Measurements from ENCODE around the gene ASH1L.
"Not testable (repeated sequence)": the region's sequence is repeated elsewhere in the genome, so short reads cannot be mapped to it uniquely, and the experiment has no call there.

The ASH1L gene

GRCh38 chr1:155518484-155518883 lies 44.1 kb downstream of the ASH1L start:
- POLR2A ChIA-PET, result no interaction called here
- TF ChIP-seq TARDBP (IDR thresholded peaks at IDR 0.05) (no peak), FOXM1 (IDR thresholded peaks at IDR 0.05; ENCODE audit: borderline replicate concordance) (no peak), ARNT (IDR thresholded peaks at IDR 0.05) (no peak), PKNOX1 (IDR thresholded peaks at IDR 0.05) (no peak), ELF4 (IDR thresholded peaks at IDR 0.05) (no peak), NFRKB (IDR thresholded peaks at IDR 0.05) (no peak), FOXK2 (IDR thresholded peaks at IDR 0.05) (no peak), FOXA1 (IDR thresholded peaks at IDR 0.05) (no peak), SP1 (IDR thresholded peaks at IDR 0.05) (no peak), BHLHE40 (IDR thresholded peaks at IDR 0.05; ENCODE audit: borderline replicate concordance) (no peak), LEF1 (IDR thresholded peaks at IDR 0.05; ENCODE audit: borderline replicate concordance) (no peak), L3MBTL2 (conservative IDR thresholded peaks at IDR 0.05) (no peak), SUZ12 (IDR thresholded peaks at IDR 0.05) (no peak), HDGF (IDR thresholded peaks at IDR 0.05; ENCODE audit: borderline replicate concordance) (no peak)
- DNase-seq (ENCODE audit: extremely low spot score), result no peak
- CTCF ChIA-PET, result no interaction called here

GRCh38 chr1:155514582-155515187 lies 47.9 kb downstream of the ASH1L start:
- ChIA-PET CTCF (no interaction called here), POLR2A (no interaction called here)
- TF ChIP-seq TARDBP (IDR thresholded peaks at IDR 0.05) (no peak), CTBP1 (IDR thresholded peaks at IDR 0.05; ENCODE audit: borderline replicate concordance) (no peak), L3MBTL2 (conservative IDR thresholded peaks at IDR 0.05) (no peak), ZNF384 (IDR thresholded peaks at IDR 0.05) (no peak), FOXM1 (IDR thresholded peaks at IDR 0.05; ENCODE audit: borderline replicate concordance) (no peak), FOXK2 (IDR thresholded peaks at IDR 0.05) (no peak), FOXA1 (IDR thresholded peaks at IDR 0.05) (no peak), PKNOX1 (IDR thresholded peaks at IDR 0.05) (no peak), HDGF (IDR thresholded peaks at IDR 0.05; ENCODE audit: borderline replicate concordance) (no peak), LEF1 (IDR thresholded peaks at IDR 0.05; ENCODE audit: borderline replicate concordance) (no peak), NFRKB (IDR thresholded peaks at IDR 0.05) (no peak), BHLHE40 (IDR thresholded peaks at IDR 0.05; ENCODE audit: borderline replicate concordance) (no peak)
- no peak for DNase-seq (ENCODE audit: extremely low spot score)

GRCh38 chr1:155513300-155513916 lies 49.2 kb downstream of the ASH1L start:
- POLR2A ChIA-PET, result no interaction called here
- no peak for DNase-seq (ENCODE audit: extremely low spot score)
- CTCF ChIA-PET, result no interaction called here
- TF ChIP-seq HDGF (IDR thresholded peaks at IDR 0.05; ENCODE audit: borderline replicate concordance) (no peak), SUZ12 (IDR thresholded peaks at IDR 0.05) (no peak), ELF4 (IDR thresholded peaks at IDR 0.05) (no peak), FOXK2 (IDR thresholded peaks at IDR 0.05) (no peak), L3MBTL2 (conservative IDR thresholded peaks at IDR 0.05) (no peak), LEF1 (IDR thresholded peaks at IDR 0.05; ENCODE audit: borderline replicate concordance) (no peak), ARNT (IDR thresholded peaks at IDR 0.05) (no peak), NFRKB (IDR thresholded peaks at IDR 0.05) (no peak), BHLHE40 (IDR thresholded peaks at IDR 0.05; ENCODE audit: borderline replicate concordance) (no peak), FOXM1 (IDR thresholded peaks at IDR 0.05; ENCODE audit: borderline replicate concordance) (no peak), PKNOX1 (IDR thresholded peaks at IDR 0.05) (no peak), ZNF384 (IDR thresholded peaks at IDR 0.05) (no peak), TARDBP (IDR thresholded peaks at IDR 0.05) (no peak), FOXA1 (IDR thresholded peaks at IDR 0.05) (no peak), SP1 (IDR thresholded peaks at IDR 0.05) (no peak), CTBP1 (IDR thresholded peaks at IDR 0.05; ENCODE audit: borderline replicate concordance) (no peak)

- CTCF ChIA-PET; POLR2A ChIA-PET; DNase-seq (ENCODE audit: extremely low spot score): not testable (repeated sequence)
These were observed 51.2 kb downstream of the ASH1L start for GRCh38 chr1:155511385-155511784.

- DNase-seq (ENCODE audit: extremely low spot score), result no peak
- CTCF ChIA-PET, result interaction anchor here (0.7 kb wide), 1 partner anchor 121 kb away, joined by 5 read pairs; no protein-coding TSS in a partner anchor
- TF ChIP-seq LEF1 (IDR thresholded peaks at IDR 0.05; ENCODE audit: borderline replicate concordance) (no peak), FOXA1 (IDR thresholded peaks at IDR 0.05) (no peak), CTBP1 (IDR thresholded peaks at IDR 0.05; ENCODE audit: borderline replicate concordance) (no peak), FOXM1 (IDR thresholded peaks at IDR 0.05; ENCODE audit: borderline replicate concordance) (no peak), ARNT (IDR thresholded peaks at IDR 0.05) (no peak), PKNOX1 (IDR thresholded peaks at IDR 0.05) (no peak), HDGF (IDR thresholded peaks at IDR 0.05; ENCODE audit: borderline replicate concordance) (no peak)
- POLR2A ChIA-PET, result no interaction called here
These were observed 53.5 kb downstream of the ASH1L start for GRCh38 chr1:155509064-155509463.

- CTCF ChIA-PET, result no interaction called here
- TF ChIP-seq TARDBP (IDR thresholded peaks at IDR 0.05) (no peak), LEF1 (IDR thresholded peaks at IDR 0.05; ENCODE audit: borderline replicate concordance) (no peak), ELF4 (IDR thresholded peaks at IDR 0.05) (no peak), SUZ12 (IDR thresholded peaks at IDR 0.05) (no peak), NFRKB (IDR thresholded peaks at IDR 0.05) (no peak)
- POLR2A ChIA-PET, result no interaction called here
- no peak for DNase-seq (ENCODE audit: extremely low spot score)
These were observed 54.7 kb downstream of the ASH1L start for GRCh38 chr1:155507945-155508344.

- POLR2A ChIA-PET; DNase-seq (ENCODE audit: extremely low spot score): not testable (repeated sequence)
These were observed 56.6 kb downstream of the ASH1L start for GRCh38 chr1:155505963-155506362.

More at GRCh38 chr1:155505963-155506362, 56.6 kb downstream of the ASH1L start:
- CTCF ChIA-PET, result not testable (repeated sequence)
